ENCODE results near the gene PRDM11.
"Not testable (repeated sequence)": the region's sequence is repeated elsewhere in the genome, so short reads cannot be mapped to it uniquely, and the experiment has no call there.

Gene PRDM11

GRCh38 chr11:45238724-45239123 lies 92.3 kb downstream of the PRDM11 start:
- no peak for DNase-seq

GRCh38 chr11:45239733-45240132 lies 93.3 kb downstream of the PRDM11 start:
- no peak for DNase-seq

GRCh38 chr11:45243967-45244366 lies 97.5 kb downstream of the PRDM11 start:
- DNase-seq, result no peak

- no peak for DNase-seq
These were observed 99.0 kb downstream of the PRDM11 start for GRCh38 chr11:45245218-45246045.

GRCh38 chr11:45246241-45246640 lies 99.8 kb downstream of the PRDM11 start:
- no peak for DNase-seq

- no peak for DNase-seq
These were observed 101.0 kb downstream of the PRDM11 start for GRCh38 chr11:45247433-45247832.

GRCh38 chr11:45248501-45249011 lies 102.1 kb downstream of the PRDM11 start:
- no peak for DNase-seq

GRCh38 chr11:45249372-45249771 lies 102.9 kb downstream of the PRDM11 start:
- DNase-seq, result not testable (repeated sequence)

GRCh38 chr11:45250035-45250718 lies 103.7 kb downstream of the PRDM11 start:
- no peak for DNase-seq

GRCh38 chr11:45252134-45252856 lies 105.9 kb downstream of the PRDM11 start:
- no peak for DNase-seq

- no peak for DNase-seq
These were observed 106.4 kb downstream of the PRDM11 start for GRCh38 chr11:45252877-45253276.

GRCh38 chr11:45253640-45254039 lies 107.2 kb downstream of the PRDM11 start:
- no peak for DNase-seq

- no peak for DNase-seq
These were observed 107.6 kb downstream of the PRDM11 start for GRCh38 chr11:45254070-45254469.

- no peak for DNase-seq
These were observed 112.6 kb downstream of the PRDM11 start for GRCh38 chr11:45258982-45259530.

GRCh38 chr11:45259592-45259991 lies 113.2 kb downstream of the PRDM11 start:
- DNase-seq, result no peak

GRCh38 chr11:45260071-45260470 lies 113.6 kb downstream of the PRDM11 start:
- no peak for DNase-seq

GRCh38 chr11:45262900-45263299 lies 116.5 kb downstream of the PRDM11 start:
- no peak for DNase-seq

GRCh38 chr11:45263773-45264172 lies 117.3 kb downstream of the PRDM11 start:
- DNase-seq, result no peak

- no peak for DNase-seq
These were observed 118.5 kb downstream of the PRDM11 start for GRCh38 chr11:45264839-45265515.

- no peak for DNase-seq
These were observed 119.7 kb downstream of the PRDM11 start for GRCh38 chr11:45265969-45266675.

- DNase-seq, result no peak
These were observed 120.2 kb downstream of the PRDM11 start for GRCh38 chr11:45266676-45267020.

- no peak for DNase-seq
These were observed 120.6 kb downstream of the PRDM11 start for GRCh38 chr11:45267052-45267451.
